ENCODE measurements around the gene CBLN1. TPM values are rescaled to one million over a fixed set of nuclear protein-coding genes. Genes with fewer than 3 reads are reported as not detected.

Gene CBLN1
- total RNA-seq: not detected in 2 replicates

GRCh38 chr16:49281480-49281842 is at the start of gene CBLN1:
Gene CBLN1 (minus strand): TSS chr16:49281838. CDS start chr16:49281465, 373 bp downstream.

Other genes with a start within 250 kb of the CBLN1 start
- not detected in 2 replicates for gene C16orf78, start 92.0 kb upstream of the CBLN1 start, total RNA-seq